Osteoblast (primary cell): ENCODE data around the gene CCDC89. TPM values are rescaled to one million over a fixed set of nuclear protein-coding genes. Genes with fewer than 3 reads are reported as not detected.

Experiments
- DNase-seq: peaks from one replicate; pipeline ENCODE4 v3.0.0; 2011; ENCODE audit warnings: low spot score, mixed read lengths; ENCODE audit not compliant: insufficient read length; ENCODE audit errors: missing footprints
- H2AFZ ChIP-seq: 2 replicates; pipeline ENCODE4 v1.6.0; 2011; ENCODE audit warnings: mild to moderate bottlenecking, low read length
- H3K27ac ChIP-seq: 2 replicates; pipeline ENCODE4 v1.5.1; 2011; ENCODE audit warnings: mild to moderate bottlenecking, low read depth, low read length, moderate library complexity
- H3K27me3 ChIP-seq: 2 replicates; pipeline ENCODE4 v1.6.0; 2012; ENCODE audit warnings: mild to moderate bottlenecking, control low read depth, inconsistent platforms, low read length, moderate library complexity; ENCODE audit not compliant: insufficient read depth
- H3K36me3 ChIP-seq: 2 replicates; pipeline ENCODE4 v1.5.1; 2011; ENCODE audit warnings: mild to moderate bottlenecking, low read length, control low read depth, moderate library complexity; ENCODE audit not compliant: insufficient read depth
- H3K4me1 ChIP-seq: 2 replicates; pipeline ENCODE4 v1.5.1; 2011; ENCODE audit warnings: mild to moderate bottlenecking, low read length, control low read depth, moderate library complexity; ENCODE audit not compliant: insufficient read depth
- H3K4me2 ChIP-seq: 2 replicates; pipeline ENCODE4 v1.6.0; 2011; ENCODE audit warnings: mild to moderate bottlenecking, low read length; ENCODE audit not compliant: insufficient read depth
- H3K4me3 ChIP-seq: fragments of 200-600 bp; sonication (generic); 3 replicates; pipeline ENCODE4 v1.5.1; 2012; ENCODE audit warnings: mild to moderate bottlenecking, low read length, inconsistent platforms; ENCODE audit not compliant: insufficient read depth
- H3K79me2 ChIP-seq: 2 replicates; pipeline ENCODE4 v1.6.0; 2012; ENCODE audit warnings: mild to moderate bottlenecking, low read length, control low read depth, inconsistent platforms; ENCODE audit not compliant: insufficient read depth
- H3K9me3 ChIP-seq: 2 replicates; pipeline ENCODE4 v1.5.1; 2011; ENCODE audit warnings: low read depth, low read length, control low read depth
- H4K20me1 ChIP-seq: 2 replicates; pipeline ENCODE4 v1.6.0; 2012; ENCODE audit warnings: mild to moderate bottlenecking, low read length, control low read depth; ENCODE audit not compliant: insufficient read depth
- CTCF ChIP-seq: IDR thresholded peaks from 2 replicates; pipeline ENCODE4 v1.5.1; 2011; ENCODE audit warnings: mild to moderate bottlenecking, low read depth, low read length, moderate library complexity; ENCODE audit errors: extremely low read depth
- total RNA-seq: library from RNA; depleted of rRNA; stranded (reverse); fragments of >200 nt; gene quantifications from 2 replicates; pipeline ENCODE4 v1.2.3, GENCODE V29; 2012

Gene CCDC89
- total RNA-seq, 1 donor: 2.9 TPM

DNA sequence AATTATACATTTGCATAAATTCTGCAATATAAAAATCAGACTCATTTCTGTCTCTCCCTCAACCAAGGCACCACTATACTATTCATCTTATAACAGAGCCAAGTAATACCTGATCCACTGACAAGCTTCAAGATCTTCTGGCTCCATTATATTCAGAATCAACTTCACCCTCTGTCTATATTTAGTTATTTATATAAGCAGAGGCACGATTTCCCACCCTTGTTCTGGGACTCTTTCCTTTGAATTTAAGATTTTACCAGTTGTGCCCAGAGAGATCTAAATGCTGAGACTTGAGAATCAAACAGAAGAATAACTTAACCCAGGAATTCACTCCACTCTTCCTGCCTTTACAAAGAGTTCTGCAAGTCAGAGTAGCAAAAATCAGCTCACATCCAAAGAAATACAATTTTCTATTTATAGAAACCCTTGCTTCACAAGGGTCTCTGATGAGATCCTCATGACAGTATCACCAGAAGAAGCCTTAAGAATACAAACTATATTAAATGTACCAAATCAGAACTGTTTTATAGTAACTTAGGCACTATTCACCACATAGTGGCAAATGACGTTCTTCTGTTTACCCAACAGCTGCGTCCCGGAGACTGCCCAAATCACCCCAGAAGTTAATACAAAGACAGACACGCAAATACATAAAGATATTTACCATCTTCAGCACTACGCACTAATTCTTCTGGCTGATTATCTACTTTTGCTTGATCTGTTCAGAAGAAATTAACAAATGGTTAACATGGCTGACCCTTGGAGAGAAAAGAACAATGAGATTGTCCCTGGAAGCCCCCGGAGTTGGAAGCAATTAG, 32.3 kb upstream of the CCDC89 start:
- no peak for DNase-seq
- H2AFZ ChIP-seq: peak overlapping the region; percentile 44
- peak overlapping the region; percentile 82 for H3K27ac ChIP-seq

GRCh38 chr11:85717429-85717828, 31.4 kb upstream of the CCDC89 start:
- no peaks in the 10 kb centered on the region for H3K9me3 ChIP-seq
- no peaks in the 10 kb centered on the region for H4K20me1 ChIP-seq
- DNase-seq: no peak
- H3K27me3 ChIP-seq: no peaks in the 10 kb centered on the region
- no peaks in the 10 kb centered on the region for H3K36me3 ChIP-seq
- TF ChIP-seq CTCF: no peak
- peak overlapping the region; percentile 80 for H3K4me2 ChIP-seq
- peak overlapping the region; percentile 82 for H3K27ac ChIP-seq
- H3K4me1 ChIP-seq: peaks cover 29% of the 10 kb centered on the region
- no peaks in the 10 kb centered on the region for H3K79me2 ChIP-seq
- no peak overlapping the region for H3K4me3 ChIP-seq
- H2AFZ ChIP-seq: no peak overlapping the region

More for the DNA sequence above, 32.3 kb upstream of the CCDC89 start:
- H3K79me2 ChIP-seq: no peaks in the 10 kb centered on the region
- no peaks in the 10 kb centered on the region for H3K36me3 ChIP-seq
- peaks cover 24% of the 10 kb centered on the region for H3K4me1 ChIP-seq
- no peaks in the 10 kb centered on the region for H3K9me3 ChIP-seq
- H3K27me3 ChIP-seq: no peaks in the 10 kb centered on the region
- H3K4me3 ChIP-seq: peak overlapping the region; percentile 52
- H3K4me2 ChIP-seq: peak overlapping the region; percentile 80
- TF ChIP-seq CTCF: no peak
- no peaks in the 10 kb centered on the region for H4K20me1 ChIP-seq

DNA sequence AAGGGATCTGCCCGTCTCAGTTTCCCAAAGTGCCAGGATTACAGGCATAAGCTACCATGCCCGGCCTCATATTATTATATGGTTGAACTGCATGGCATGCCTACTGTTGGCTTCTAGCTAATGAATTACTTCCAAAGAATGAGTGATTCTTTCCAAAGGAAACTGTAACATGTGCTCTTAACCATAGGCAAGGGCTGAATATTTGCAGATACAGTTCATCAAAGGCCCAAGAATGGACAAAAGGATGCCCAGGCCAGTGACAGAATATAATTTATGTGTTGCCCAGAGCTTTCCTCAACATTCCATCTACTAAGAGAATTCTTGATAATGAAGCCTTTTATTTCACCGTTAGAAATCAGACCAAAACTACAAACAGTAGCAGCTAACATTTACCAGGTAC, 27.0 kb upstream of the CCDC89 start:
- no peak overlapping the region for H3K4me2 ChIP-seq
- no peaks in the 10 kb centered on the region for H3K79me2 ChIP-seq
- TF ChIP-seq CTCF: no peak
- H3K4me3 ChIP-seq: no peak overlapping the region
- H3K9me3 ChIP-seq: no peaks in the 10 kb centered on the region
- DNase-seq: no peak
- H4K20me1 ChIP-seq: no peaks in the 10 kb centered on the region
- peaks cover 11% of the 10 kb centered on the region for H3K4me1 ChIP-seq
- no peaks in the 10 kb centered on the region for H3K36me3 ChIP-seq
- H2AFZ ChIP-seq: no peak overlapping the region
- no peak overlapping the region for H3K27ac ChIP-seq
- no peaks in the 10 kb centered on the region for H3K27me3 ChIP-seq

DNA sequence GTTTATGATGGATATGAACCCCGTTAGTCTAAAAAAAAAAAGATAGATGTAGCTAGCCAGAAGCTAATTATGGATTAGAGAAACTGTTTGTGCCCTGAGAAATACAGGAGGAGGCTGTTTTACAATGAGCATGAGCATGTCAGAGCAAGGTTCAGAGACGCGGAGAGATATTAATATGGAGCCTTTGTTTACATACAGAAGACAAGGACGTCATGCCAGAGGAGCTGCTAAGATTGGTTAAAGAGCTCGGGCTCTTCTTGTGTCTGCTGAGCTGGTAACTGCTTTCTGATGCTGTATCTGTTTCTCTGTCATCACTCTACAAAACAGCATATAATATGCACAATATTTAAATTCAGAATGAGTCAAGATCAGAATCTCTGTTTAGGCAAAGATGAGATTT, 24.9 kb upstream of the CCDC89 start:
- H3K4me2 ChIP-seq: no peak overlapping the region
- no peaks in the 10 kb centered on the region for H3K27me3 ChIP-seq
- H3K9me3 ChIP-seq: no peaks in the 10 kb centered on the region
- no peak overlapping the region for H2AFZ ChIP-seq
- no peak overlapping the region for H3K4me3 ChIP-seq
- DNase-seq: no peak
- H3K4me1 ChIP-seq: peaks cover 10% of the 10 kb centered on the region
- no peaks in the 10 kb centered on the region for H4K20me1 ChIP-seq
- no peak for TF ChIP-seq CTCF
- H3K79me2 ChIP-seq: no peaks in the 10 kb centered on the region
- no peaks in the 10 kb centered on the region for H3K36me3 ChIP-seq
- H3K27ac ChIP-seq: no peak overlapping the region
